GM19193 (cell line): ENCODE measurements around the gene NTN1.

Source experiments
- POLR2A ChIP-seq: IDR thresholded peaks from 4 replicates; pipeline ENCODE4 v1.6.1; 2011; ENCODE audit not compliant: insufficient read depth, insufficient read length; ENCODE audit errors: extremely low read depth

The NTN1 gene

DNA sequence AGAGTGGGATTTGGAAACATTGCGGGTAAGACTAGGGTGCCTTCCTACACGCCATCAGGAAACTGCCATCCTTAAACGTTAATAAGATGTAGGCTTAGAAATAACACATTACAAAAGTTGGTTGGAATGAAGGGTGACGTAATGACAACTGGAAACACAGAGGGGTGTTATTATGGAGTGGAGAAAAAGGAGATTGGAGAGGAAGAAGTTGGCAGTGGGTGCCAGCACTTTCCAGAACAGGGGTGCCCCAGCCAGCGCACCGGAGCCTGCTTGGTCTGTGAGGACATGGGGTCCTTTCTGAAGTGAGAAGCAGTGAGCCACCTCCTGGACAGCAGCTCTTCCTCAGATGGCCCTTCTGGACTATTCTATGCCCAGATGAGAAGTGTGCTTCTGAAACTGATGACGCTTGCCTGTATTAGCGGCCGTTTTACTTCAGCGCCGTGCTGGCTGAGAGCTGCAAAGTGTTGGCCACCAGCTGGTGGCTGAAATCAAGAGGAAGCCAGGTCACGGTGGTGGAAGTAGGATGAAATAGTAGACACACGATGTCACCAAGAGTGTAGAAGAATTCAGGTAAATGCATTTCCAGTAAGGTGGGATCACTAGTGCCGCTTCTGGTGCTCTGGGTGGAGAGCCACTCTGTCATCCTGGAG lies 244.8 kb downstream of the NTN1 start:
- TF ChIP-seq POLR2A, result no peak

DNA sequence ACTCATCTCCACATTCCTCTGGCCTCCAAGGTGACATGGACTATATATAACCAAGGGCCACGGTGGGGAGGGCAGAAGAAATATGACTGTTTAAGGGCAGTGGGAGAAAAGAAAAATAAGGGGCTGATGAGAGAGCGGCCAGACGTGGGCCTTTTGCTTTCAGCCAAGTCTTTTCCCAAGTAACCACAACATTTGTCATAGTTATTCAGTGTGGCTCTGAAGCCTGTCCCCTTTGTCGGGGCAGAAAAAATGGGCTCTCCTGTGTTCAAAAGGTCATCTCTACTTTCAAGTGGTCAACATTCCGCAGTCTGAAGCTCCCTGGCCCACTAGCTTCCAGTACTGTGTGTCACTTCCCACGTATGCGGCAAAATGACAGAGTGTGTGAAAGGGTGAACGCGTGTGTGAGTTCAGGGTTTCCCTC lies 245.4 kb downstream of the NTN1 start:
- no peak for TF ChIP-seq POLR2A

DNA sequence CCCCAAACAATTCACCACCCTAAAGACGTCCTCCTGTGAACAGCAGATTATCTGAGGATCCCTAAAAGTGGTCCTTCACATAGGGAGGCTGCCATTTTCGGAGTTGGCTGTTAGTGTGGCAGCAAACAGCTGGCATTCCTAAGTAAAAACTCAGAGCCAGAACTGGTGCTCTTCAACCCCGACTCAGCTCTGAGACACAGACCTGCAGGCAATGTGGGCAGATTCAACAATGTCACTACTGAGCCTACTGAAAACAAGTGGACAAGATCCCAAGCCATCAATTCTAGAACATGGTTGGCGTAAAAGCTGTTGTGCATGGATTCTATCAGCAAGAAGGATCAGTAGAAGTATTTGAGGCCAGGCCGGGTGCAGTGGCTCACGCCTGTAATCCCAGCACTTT lies 247.2 kb downstream of the NTN1 start:
- TF ChIP-seq POLR2A, result no peak

DNA sequence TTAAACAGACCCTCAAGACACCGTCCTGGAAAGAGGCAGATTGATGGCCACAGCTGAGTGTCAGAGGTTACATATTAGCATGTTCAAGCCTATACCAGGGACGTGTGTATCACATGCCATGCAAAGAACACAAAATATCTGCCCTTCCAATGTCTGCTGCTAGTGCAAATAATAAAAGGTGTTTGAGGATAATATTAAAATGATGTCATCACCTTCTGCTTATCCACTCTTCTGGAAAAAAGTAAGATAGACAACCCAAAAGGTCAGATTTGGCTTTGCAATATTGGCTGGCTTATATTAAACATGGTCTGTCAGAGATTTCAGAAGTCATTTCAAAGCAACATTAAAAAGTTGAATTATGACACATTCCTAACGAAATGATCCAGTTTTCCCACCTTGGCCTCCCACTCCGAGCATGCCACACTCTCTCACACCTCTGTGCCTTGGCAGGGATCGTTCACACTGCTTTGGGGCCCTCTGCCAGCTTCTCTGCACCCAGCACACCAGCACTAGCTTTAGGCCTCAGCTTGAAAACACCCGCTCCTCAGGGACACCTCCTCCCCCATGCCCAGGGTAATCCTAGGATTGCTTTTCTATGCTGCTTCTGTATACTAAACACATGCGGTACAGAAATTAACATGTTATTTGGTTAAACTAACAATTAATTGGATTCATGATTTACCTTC lies 248.2 kb downstream of the NTN1 start:
- TF ChIP-seq POLR2A, result no peak

DNA sequence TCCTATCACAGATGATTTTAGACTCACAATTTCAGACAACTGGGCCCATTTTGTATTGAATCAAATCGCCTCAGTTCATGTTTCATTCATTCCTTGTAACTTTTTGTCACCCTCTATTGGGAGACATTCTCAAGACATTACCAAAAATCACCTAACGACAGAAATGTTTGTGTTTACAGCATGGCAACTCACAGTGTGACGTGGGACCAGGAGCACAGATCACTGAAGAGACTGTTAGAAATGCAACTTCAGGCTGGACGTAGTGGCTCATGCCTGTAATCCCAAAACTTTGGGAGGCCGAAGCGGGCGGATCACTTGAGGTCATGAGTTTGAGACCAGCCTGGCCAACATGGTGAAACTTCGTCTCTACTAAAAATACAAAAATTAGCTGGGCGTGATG lies 249.6 kb downstream of the NTN1 start:
- no peak for TF ChIP-seq POLR2A

DNA sequence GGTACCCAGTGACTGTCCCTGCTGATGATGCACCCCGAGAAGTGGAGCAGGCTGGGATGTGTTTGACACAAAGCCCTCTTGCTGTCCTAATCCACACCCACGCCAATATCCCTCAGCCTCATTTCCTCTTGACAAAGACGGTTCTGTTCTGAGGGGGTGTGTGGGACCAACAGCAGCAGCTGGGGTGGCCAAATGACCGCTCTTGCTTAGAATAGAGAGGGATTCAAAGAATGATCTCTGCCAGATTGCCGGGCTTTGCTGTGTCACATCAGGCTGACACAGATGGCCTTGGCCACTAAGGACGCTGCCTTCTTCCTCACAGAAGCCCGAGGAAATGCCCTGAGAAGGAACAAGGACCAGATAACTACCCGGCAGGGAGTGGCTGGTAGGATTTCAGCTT lies 250.7 kb downstream of the NTN1 start:
- TF ChIP-seq POLR2A, result no peak

DNA sequence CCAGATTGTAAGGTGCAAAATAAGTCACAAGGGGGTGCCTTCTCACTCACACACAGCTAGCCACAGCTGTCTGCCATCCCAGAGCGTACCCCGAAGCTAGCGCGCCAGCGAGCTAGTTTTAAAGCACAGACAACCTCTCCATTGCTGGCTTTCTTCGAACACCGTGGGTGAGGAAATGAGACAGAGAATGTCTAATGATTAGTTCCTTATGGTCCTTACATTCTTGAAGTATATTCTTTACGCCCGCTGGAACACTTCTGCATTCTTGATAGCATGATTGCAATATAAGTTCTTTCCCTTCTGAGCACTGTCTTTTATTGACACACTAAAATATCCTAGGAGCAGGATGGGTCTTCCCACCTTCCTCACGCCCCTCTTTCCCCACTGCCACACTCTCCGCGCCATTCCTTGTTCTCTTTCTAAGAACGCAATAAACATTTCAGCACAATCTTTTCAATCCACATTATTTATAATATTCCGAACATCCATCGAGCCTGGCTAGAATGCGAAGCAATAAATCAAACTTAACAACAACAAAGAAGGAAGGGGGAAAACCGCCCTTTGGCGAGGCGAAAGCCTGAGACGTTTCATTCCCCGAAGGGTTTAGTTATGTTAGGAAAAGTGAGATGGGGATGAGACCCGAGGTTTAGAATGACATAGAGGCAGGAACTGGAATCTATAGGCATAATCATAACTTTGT lies 251.3 kb downstream of the NTN1 start:
- no peak for TF ChIP-seq POLR2A

DNA sequence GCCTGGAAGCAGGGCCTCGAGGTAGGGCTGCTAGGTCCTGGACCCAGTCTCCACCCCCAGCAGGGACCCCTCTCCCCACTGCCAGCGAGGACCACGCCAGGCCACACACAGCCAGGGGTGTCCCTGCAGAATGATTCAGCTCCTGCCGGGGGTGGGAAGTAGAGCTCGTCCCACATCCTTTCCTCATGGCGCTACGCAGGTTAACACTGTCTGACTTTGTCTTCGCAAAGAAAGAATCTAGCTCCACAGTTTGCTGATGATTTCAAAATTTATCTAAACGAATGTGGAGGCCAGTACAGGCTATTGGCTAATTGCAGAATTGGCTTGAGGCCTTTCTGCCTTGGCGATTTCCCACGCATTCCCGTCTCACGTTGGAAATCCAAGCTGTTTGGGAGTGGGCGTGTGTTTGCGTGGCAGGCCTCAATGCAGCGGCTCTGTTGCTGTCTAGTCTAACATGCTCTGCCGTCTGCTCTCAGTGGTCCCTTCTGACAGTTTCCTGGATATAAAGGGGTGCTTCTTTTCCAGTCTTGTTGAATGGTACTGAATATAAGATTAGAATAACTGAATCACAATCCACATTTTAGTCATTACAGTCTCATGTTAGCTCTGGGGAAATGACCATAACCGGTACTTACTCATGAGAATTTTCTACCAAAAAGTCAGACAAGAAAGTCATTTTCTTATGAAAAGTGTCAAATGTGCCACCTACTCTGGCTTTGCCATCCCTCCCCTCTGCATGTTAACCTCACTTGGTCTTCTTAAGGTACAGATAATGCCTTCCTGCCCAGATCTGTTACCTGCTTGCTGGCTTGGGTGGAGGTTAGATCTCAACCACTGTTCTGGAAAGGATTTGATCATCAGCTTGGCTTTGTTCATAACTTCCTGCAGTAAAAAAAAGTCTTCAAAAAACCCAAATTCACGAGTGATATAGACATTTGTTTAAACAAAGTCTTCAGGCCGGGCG lies 252.4 kb downstream of the NTN1 start:
- no peak for TF ChIP-seq POLR2A

DNA sequence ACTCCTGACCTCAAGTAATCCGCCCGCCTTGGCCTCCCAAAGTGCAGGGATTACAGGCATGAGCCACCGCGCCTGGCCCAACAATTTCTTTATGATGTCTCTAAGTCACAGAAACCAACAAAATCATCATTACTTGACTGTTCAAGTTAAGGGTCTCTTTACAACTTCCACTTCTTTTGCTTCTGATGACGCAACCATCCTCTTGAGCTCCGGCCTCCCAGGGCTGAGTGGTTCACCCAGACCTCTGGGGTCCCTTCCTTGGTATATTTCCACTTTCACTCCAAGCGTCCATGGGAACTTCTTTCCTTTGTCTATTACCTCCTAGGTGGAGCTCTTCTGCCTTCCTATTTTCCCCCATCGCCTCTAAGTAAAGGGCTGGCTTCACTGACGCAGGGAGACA lies 253.7 kb downstream of the NTN1 start:
- TF ChIP-seq POLR2A, result no peak

DNA sequence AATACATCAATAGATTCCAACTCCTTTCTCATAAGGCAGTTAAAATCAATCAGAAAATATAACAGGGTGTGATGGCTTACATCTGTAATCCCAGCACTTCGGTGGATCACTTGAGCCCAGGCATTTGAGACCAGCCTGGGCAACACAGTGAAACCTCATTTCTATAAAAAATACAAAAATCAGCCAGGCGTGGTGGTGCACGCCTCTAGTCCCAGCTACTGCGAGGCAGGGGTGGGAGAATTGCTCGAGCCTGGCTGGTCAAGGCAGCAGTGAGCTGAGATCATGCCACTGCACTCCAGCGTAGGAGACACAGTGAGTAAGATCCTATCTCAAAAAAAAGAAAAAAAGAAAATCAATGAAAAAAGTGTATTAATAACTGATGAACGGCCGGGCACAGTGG lies 258.6 kb downstream of the NTN1 start:
- TF ChIP-seq POLR2A, result no peak

DNA sequence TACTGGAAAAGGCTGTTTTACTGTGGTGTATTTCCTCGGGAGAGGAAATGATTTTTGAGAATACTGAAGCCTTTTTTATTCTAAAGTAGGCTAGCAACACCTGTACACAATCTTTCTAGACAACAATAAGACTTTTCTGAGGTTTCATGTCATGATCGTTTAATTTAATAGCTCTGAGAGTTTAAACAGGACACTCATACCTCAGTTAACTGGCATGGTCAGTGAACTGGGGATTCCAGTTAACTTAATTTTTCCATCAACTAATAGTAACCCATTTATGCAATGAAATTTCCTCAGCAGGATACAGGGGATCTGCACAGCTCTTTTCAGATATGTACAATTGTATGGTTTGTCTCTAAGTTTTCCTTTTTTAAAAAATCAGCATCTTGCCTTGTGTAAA lies 262.6 kb downstream of the NTN1 start:
- no peak for TF ChIP-seq POLR2A

DNA sequence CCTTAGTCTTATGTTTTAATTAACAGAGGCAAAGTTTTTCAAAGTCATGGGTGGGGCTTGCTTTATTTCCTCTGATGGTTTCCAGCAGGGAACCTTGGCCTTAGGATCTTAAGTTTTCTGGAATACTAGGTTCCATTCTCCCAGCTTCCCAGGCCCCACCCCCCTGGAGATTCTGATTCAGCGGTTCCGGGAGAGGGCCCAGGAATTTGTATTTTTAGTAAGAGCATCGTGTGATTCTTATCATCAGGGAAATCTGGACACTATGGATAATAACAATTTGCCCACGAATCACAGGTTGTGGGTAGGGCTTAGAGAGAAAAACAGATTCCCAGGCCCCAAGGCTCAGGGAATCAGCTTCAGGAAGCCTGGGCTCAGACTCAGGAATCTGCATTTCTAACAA lies 263.6 kb downstream of the NTN1 start:
- TF ChIP-seq POLR2A, result no peak

DNA sequence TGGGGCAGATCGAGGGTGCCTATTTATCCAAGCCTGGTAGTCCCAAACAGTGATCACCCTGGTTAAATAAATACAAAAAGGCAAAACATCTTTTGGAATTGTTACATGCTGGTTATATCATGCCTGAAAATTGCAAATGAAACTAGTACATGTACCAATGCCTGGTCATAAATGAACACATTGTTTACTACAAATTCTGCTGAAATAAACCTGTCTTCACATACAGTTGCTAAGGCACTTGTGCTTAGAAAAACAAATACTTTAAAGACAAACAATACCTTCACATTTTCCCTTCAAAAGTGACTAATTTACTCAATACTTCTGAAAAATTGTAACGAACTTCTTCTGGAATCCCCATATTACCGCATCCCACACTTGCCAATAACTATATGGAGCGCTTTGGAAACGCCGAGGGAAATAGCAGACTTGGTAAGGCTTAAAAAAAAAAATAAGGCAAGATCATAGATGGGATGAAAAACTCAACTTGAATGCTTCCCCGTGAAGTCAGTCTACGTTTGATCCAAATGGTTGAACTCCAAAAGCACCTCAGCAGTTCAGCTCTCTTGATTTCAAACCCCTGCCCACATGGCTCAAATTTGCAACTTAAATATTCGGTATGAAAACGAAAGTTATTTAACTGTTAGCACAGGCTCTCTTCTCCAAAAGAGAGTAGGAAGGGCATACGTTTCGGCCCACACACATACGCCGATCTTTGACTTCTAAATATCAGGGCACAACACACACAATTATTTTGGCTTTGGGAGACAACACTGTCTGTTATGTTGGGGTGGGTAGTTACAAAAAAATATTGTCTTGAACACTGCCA lies 264.5 kb downstream of the NTN1 start:
- no peak for TF ChIP-seq POLR2A

DNA sequence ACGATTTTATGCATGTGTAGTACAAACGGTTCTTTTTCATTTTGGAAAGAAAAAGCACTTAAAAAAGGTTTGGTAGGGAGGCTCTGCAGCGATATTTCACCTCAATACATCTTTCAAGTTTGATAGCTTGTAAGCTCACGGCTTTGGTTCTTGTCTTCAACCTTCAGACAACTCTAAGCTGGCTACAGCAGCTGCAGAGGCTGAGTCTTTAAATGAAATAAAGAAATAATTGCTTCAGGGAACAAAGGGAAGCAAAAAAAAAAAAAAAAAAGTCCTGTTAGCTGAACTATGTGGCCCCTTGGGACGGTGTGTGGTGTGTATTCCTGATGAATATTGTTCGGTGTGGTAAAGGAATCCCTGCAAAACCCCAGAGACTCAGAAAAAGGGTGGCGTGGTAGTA lies 265.1 kb downstream of the NTN1 start:
- TF ChIP-seq POLR2A, result no peak
